GM10266 (cell line): Measurements from ENCODE around the gene CFAP52.
"Not testable (repeated sequence)": the region's sequence is repeated elsewhere in the genome, so short reads cannot be mapped to it uniquely, and the experiment has no call there.

Source experiments
- DNase-seq: peaks from one replicate; pipeline ENCODE4 v3.0.0; 2012; ENCODE audit errors: extremely low spot score
- CTCF ChIP-seq: IDR thresholded peaks from 2 replicates; pipeline ENCODE4 v1.5.1; 2012; ENCODE audit warnings: mild to moderate bottlenecking, low read depth; ENCODE audit not compliant: control insufficient read depth, insufficient read depth; ENCODE audit errors: missing control alignments

Gene CFAP52

GRCh38 chr17:9628509-9628908 lies 52.1 kb downstream of the CFAP52 start:
- no peak for DNase-seq
- no peak for TF ChIP-seq CTCF

- no peak for DNase-seq
- no peak for TF ChIP-seq CTCF
Observed at GRCh38 chr17:9632741-9633140, 56.3 kb downstream of the CFAP52 start.

GRCh38 chr17:9635340-9635739 lies 58.9 kb downstream of the CFAP52 start:
- no peak for TF ChIP-seq CTCF
- no peak for DNase-seq

- no peak for TF ChIP-seq CTCF
Observed at GRCh38 chr17:9636501-9636900, 60.1 kb downstream of the CFAP52 start.

GRCh38 chr17:9640388-9640787 lies 63.9 kb downstream of the CFAP52 start:
- DNase-seq: not testable (repeated sequence)

More at GRCh38 chr17:9636501-9636900, 60.1 kb downstream of the CFAP52 start:
- no peak for DNase-seq

- TF ChIP-seq CTCF: no peak
- DNase-seq: no peak
Observed at GRCh38 chr17:9643611-9644010, 67.2 kb downstream of the CFAP52 start.

GRCh38 chr17:9644910-9645751 lies 68.7 kb downstream of the CFAP52 start, which contains the start of gene USP43:
USP43 (plus strand) TSS chr17:9645517; CDS start chr17:9645633, 116 bp downstream.
- peak; percentile 66 for DNase-seq
- no peak for TF ChIP-seq CTCF
